Gastrocnemius medialis (tissue), 4 donors: ENCODE measurements around the gene MRPS2. TPM values are rescaled to one million over a fixed set of nuclear protein-coding genes. Genes with fewer than 3 reads are reported as not detected.

Experiments
- ATAC-seq, 2 donors: fragments of 150-250 bp; one replicate each; pipeline ENCODE4 v1.9.1; 2016
- DNase-seq, 2 donors: peaks; one replicate each; pipeline ENCODE4 v3.0.0-alpha.2; 2019
- H3K27ac ChIP-seq, 4 donors: fragments of 200-600 bp; sonication (generic); 1 replicate in 1 of 4; 2 replicates in 3 of 4; pipeline ENCODE4 v1.5.1; 2016 to 2018; ENCODE audit warnings: mild to moderate bottlenecking in 2 of 4, moderate library complexity in 1 of 4
- H3K27me3 ChIP-seq, 3 donors: fragments of 200-600 bp; sonication (generic) in 2 of 3; 1 replicate in 1 of 3; 2 replicates in 2 of 3; pipeline versions ENCODE4 v1.5.1 to v1.6.0; 2016 to 2019; ENCODE audit warnings: mild to moderate bottlenecking in 1 of 3, moderate library complexity in 1 of 3
- H3K36me3 ChIP-seq, 2 donors: fragments of 200-600 bp; sonication (generic) in 1 of 2; one replicate each; pipeline ENCODE4 v1.5.1; 2017 to 2018
- H3K4me1 ChIP-seq, 2 donors: fragments of 200-600 bp; sonication (generic) in 1 of 2; one replicate each; pipeline ENCODE4 v1.5.1; 2016 to 2017; ENCODE audit warnings: mild to moderate bottlenecking in 2 of 2
- H3K4me3 ChIP-seq, 4 donors: fragments of 200-600 bp; sonication (generic) in 3 of 4; 1 replicate in 1 of 4; 2 replicates in 3 of 4; pipeline ENCODE4 v1.5.1; 2016 to 2019; ENCODE audit warnings: mild to moderate bottlenecking in 2 of 4
- H3K9me3 ChIP-seq, 3 donors: fragments of 200-600 bp; sonication (generic) in 2 of 3; 1 replicate in 1 of 3; 2 replicates in 2 of 3; pipeline ENCODE4 v1.5.1; 2016 to 2019
- POLR2A ChIP-seq, 2 donors: fragments of 450-650 bp; IDR thresholded peaks; one replicate each; pipeline ENCODE4 v1.6.1; 2017; ENCODE audit warnings: antibody characterized with exemption in 2 of 2, mild to moderate bottlenecking in 2 of 2, moderate library complexity in 2 of 2
- in situ Hi-C, 4 donors: fragments of 200-750 bp; cut with MboI; loops; one replicate each; pipeline versions ENCODE4 v1.15.0 to v1.8.0; 2017; ENCODE audit warnings: low sequenced_read_pairs in 4 of 4
- intact Hi-C: fragments of 100-400 bp; cut with DNase I; formaldehyde crosslinking; loops from one replicate; pipeline ENCODE4 v1.15.1; 2023; ENCODE audit warnings: low total_unique reads
- total RNA-seq, 4 donors: library from RNA; depleted of rRNA; stranded (reverse); fragments of >200 nt; gene quantifications; one replicate each; pipeline versions ENCODE4 v1.1.0 to v1.2.3, GENCODE V29; 2016
- TF ChIP-seq, protein P1 (sequence below), 5 experiments: fragments of 450-650 bp in 3 of 5; fragments of 200-600 bp in 2 of 5; sonication (generic) in 2 of 5; IDR thresholded peaks in 4 of 5; conservative IDR thresholded peaks in 1 of 5; 1 replicate in 4 of 5; 2 replicates in 1 of 5; pipeline ENCODE4 v1.5.1; 2016 to 2019; ENCODE audit warnings: antibody characterized with exemption in 5 of 5, mild to moderate bottlenecking in 3 of 5, moderate library complexity in 3 of 5

The MRPS2 gene
- total RNA-seq, 4 donors from 2014 or later = 48.8 to 108 (median 69.5) TPM

GRCh38 chr9:135480071-135480939, 20.2 kb upstream of the MRPS2 start:
- Histone ChIP-seq H3K9me3 (no peaks in the 10 kb centered on the region), H3K4me3 (peak overlapping the region; percentile 53 to 67 (median 61)), H3K36me3 (peaks cover 0 to 6% of the 10 kb centered on the region in 2 donors), H3K4me1 (peaks cover 7 to 8% of the 10 kb centered on the region in 2 donors), H3K27me3 (no peaks in the 10 kb centered on the region), H3K27ac (no peak overlapping the region)
- intact Hi-C loops (no loop called here), in situ Hi-C loops (no loop called here)
- TF ChIP-seq, protein P1, sequence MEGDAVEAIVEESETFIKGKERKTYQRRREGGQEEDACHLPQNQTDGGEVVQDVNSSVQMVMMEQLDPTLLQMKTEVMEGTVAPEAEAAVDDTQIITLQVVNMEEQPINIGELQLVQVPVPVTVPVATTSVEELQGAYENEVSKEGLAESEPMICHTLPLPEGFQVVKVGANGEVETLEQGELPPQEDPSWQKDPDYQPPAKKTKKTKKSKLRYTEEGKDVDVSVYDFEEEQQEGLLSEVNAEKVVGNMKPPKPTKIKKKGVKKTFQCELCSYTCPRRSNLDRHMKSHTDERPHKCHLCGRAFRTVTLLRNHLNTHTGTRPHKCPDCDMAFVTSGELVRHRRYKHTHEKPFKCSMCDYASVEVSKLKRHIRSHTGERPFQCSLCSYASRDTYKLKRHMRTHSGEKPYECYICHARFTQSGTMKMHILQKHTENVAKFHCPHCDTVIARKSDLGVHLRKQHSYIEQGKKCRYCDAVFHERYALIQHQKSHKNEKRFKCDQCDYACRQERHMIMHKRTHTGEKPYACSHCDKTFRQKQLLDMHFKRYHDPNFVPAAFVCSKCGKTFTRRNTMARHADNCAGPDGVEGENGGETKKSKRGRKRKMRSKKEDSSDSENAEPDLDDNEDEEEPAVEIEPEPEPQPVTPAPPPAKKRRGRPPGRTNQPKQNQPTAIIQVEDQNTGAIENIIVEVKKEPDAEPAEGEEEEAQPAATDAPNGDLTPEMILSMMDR (IDR thresholded peaks at IDR 0.05 in 4 of 5, conservative IDR thresholded peaks at IDR 0.05 in 1 of 5) = no peak
- TF ChIP-seq POLR2A (IDR thresholded peaks at IDR 0.05) = no peak
- ATAC-seq = peak in 1 of 2 donors; percentile 42
- DNase-seq = no peak

DNA sequence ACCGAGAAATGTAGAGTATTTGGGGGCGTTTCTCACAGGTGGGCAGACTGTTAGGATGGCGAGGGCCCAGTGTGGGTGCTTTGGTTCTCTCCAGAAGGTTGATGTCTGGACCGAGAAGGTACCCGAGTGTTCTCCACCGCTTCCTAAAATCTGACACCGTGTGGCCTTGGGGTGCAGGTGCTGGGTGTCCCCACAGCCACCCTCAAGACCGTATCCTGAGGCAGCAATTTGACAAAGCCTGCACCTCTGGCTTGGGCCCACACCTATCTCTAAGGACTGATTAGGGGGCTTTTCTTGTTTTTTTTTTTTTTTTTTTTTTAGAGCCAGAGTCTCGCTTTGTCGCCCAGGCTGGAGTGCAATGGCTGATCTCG, 19.6 kb upstream of the MRPS2 start:
- intact Hi-C loops = no loop called here
- Histone ChIP-seq H3K27ac (no peak overlapping the region), H3K9me3 (no peaks in the 10 kb centered on the region), H3K4me1 (peaks cover 7 to 8% of the 10 kb centered on the region in 2 donors), H3K4me3 (peak overlapping the region; percentile 53 to 67 (median 61)), H3K27me3 (no peaks in the 10 kb centered on the region), H3K36me3 (peaks cover 0 to 12% of the 10 kb centered on the region in 2 donors)
- no peak for DNase-seq
- in situ Hi-C loops = no loop called here
- ATAC-seq = no peak
- no peak for TF ChIP-seq POLR2A (IDR thresholded peaks at IDR 0.05)
- TF ChIP-seq, protein P1 (IDR thresholded peaks at IDR 0.05 in 4 of 5, conservative IDR thresholded peaks at IDR 0.05 in 1 of 5) = no peak

DNA sequence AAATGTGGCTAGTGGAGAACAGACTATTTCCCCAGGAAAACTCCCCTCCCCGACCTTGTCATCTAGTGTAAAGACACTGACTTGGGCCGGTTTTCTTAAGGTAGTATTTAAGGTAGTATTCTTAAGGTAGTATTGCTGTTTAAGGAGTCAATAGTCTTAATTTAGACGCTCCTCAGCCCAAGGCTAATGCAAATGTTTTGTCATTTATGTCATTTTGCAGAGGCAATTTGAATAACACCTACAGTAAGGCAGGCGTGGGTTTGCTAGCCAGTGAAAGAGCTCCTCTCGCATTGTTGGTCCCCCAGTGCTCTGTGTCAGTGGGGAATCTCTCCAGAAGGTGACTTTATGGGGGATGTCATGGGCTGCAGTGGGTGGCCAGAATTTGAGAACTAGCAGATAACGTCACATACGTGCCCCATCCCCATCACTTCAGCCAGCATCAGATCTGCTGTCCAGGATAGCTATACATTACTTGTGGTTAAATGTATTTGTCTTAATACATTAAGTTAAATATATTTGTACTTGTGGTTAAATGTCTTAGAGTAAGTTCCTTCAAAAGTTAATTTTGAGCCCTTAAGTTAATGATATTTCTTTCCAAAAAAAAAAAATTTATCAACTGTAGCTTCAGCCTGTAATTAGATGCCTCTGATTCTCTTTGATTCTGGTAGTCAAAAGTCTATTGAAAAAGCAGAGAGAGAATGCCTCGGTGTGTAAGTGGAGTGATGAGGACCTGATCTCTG, 18.3 kb upstream of the MRPS2 start:
- ATAC-seq = no peak
- no peak for DNase-seq
- TF ChIP-seq, protein P1 (IDR thresholded peaks at IDR 0.05 in 4 of 5, conservative IDR thresholded peaks at IDR 0.05 in 1 of 5) = no peak
- TF ChIP-seq POLR2A (IDR thresholded peaks at IDR 0.05) = no peak
- Histone ChIP-seq H3K36me3 (peaks cover 0 to 17% of the 10 kb centered on the region in 2 donors), H3K27ac (no peak overlapping the region), H3K27me3 (no peaks in the 10 kb centered on the region), H3K4me1 (peaks cover 7 to 8% of the 10 kb centered on the region in 2 donors), H3K4me3 (no peak overlapping the region), H3K9me3 (no peaks in the 10 kb centered on the region)
- intact Hi-C loops = no loop called here
- in situ Hi-C loops = no loop called here

DNA sequence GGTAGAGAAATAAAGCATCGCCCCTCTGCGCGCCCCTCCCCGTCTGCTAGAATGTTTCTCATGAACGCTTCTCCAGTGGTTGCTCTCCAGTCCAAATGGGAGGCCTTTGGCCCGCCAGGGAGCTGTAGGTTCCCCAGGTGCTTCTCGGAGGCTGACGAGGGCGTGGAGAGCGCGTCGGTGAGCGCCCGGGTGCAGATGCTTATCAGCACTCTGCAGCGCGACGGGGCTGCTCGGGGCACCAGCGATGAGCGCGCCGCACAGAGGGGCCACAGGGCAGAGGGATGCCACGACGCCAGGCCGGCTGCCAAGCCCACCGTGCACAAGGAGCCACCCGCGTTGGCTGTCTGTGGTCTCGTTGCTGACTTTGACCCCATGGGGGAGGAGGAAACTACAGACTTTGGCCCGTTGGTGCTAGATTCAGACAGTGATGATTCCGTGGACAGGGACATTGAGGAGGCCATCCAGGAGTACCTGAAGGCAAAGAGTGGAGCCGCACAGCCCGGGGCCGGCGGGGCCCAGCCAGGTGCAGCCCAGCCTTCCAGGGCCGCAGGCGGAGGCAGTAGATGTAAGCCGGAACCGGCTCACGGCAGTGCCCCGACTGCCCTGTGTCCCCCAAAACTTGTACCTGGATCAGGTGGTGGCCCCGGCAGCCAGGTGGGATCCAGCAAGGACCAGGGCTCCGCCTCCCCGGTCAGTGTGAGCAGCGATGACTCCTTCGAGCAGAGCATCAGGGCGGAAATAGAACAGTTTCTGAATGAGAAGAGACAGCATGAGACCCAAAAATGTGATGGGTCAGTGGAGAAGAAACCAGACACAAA, 15.8 kb upstream of the MRPS2 start:
- no peak overlapping the region for H3K4me3 ChIP-seq
- H3K4me1 ChIP-seq = peaks cover 7 to 8% of the 10 kb centered on the region in 2 donors
- DNase-seq = no peak
- intact Hi-C loops = no loop called here
- no peaks in the 10 kb centered on the region for H3K9me3 ChIP-seq
- TF ChIP-seq POLR2A (IDR thresholded peaks at IDR 0.05) = no peak
- TF ChIP-seq, protein P1 (IDR thresholded peaks at IDR 0.05 in 4 of 5, conservative IDR thresholded peaks at IDR 0.05 in 1 of 5) = no peak
- no peaks in the 10 kb centered on the region for H3K27me3 ChIP-seq
- in situ Hi-C loops = no loop called here
- no peak overlapping the region for H3K27ac ChIP-seq
- peaks cover 0 to 17% of the 10 kb centered on the region in 2 donors for H3K36me3 ChIP-seq
- no peak for ATAC-seq
